ENCODE data around the gene ESF1. TPM values are rescaled to one million over a fixed set of nuclear protein-coding genes. Genes with fewer than 3 reads are reported as not detected.

The ESF1 gene
- total and polyA plus RNA-seq, 9 of the 15 experiments (the other 6 are each of a cell fraction or from before 2014, with no cell fraction given): 7.0 to 30.4 (median 18.6) TPM

DNA sequence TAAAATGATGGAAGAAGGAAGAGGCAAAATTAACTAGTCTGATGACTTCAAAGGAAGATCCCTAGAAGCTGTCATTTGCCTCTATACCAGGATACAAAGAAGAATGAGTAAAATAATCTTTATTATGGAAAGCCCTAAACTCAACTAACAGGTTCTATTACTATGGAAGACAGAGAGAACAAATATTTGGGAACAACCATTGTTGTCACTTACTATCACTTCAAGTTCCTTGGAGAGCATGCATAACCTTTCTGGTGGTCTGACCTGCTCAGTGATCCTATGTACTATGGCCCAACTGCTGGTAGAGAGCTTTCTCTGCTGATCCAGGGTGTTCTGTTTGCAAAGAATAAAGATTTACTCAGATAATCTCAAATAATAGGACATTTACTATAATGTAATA is 83.2 kb downstream of the ESF1 start:
- no peaks in the 10 kb centered on the region for H3K9me1 ChIP-seq (ENCODE audit: control insufficient read depth, insufficient read depth, low read length)
- intact Hi-C loops (cut with micrococcal nuclease) (loop anchor here (10.0 kb wide), 2 partner anchors 87 to 377 kb away; no protein-coding TSS in a partner anchor), in situ Hi-C loops (cut with MboI) (no loop called here)
- no peak overlapping the region for H3K4me2 ChIP-seq (ENCODE audit: insufficient read depth, low read length)
- no TSS peak for BruUV-seq (replicated peaks)
- no peak for ATAC-seq
- H3K27ac ChIP-seq (ENCODE audit: extremely low read depth, low read depth, low read length): no peak overlapping the region
- ChIA-PET CTCF (ENCODE audit: low intra/inter-chr PET ratio) (no interaction called here), POLR2A (no interaction called here)
- no peaks in the 10 kb centered on the region for H4K20me1 ChIP-seq (replicated peaks; ENCODE audit: control insufficient read depth, insufficient read depth, low read length)
- no peaks in the 10 kb centered on the region for H3K4me1 ChIP-seq (replicated peaks in 1 of 2; ENCODE audit: control insufficient read depth in 2 of 2, insufficient read depth in 2 of 2, low read length in 2 of 2)
- H3K9ac ChIP-seq (ENCODE audit: insufficient read depth in 1 of 2, low read depth in 2 of 2, low read length in 2 of 2): no peak overlapping the region
- H3K36me3 ChIP-seq (ENCODE audit: control insufficient read depth, insufficient read depth, low read length): no peaks in the 10 kb centered on the region
- no peak for DNase-seq (ENCODE audit: extremely low read depth in 1 of 4, low spot score in 3 of 4)
- H3K27me3 ChIP-seq (ENCODE audit: control insufficient read depth in 2 of 2, insufficient read depth in 2 of 2, low read length in 2 of 2): no peaks in the 10 kb centered on the region
- FAIRE-seq: no peak
- TF ChIP-seq, protein P1, sequence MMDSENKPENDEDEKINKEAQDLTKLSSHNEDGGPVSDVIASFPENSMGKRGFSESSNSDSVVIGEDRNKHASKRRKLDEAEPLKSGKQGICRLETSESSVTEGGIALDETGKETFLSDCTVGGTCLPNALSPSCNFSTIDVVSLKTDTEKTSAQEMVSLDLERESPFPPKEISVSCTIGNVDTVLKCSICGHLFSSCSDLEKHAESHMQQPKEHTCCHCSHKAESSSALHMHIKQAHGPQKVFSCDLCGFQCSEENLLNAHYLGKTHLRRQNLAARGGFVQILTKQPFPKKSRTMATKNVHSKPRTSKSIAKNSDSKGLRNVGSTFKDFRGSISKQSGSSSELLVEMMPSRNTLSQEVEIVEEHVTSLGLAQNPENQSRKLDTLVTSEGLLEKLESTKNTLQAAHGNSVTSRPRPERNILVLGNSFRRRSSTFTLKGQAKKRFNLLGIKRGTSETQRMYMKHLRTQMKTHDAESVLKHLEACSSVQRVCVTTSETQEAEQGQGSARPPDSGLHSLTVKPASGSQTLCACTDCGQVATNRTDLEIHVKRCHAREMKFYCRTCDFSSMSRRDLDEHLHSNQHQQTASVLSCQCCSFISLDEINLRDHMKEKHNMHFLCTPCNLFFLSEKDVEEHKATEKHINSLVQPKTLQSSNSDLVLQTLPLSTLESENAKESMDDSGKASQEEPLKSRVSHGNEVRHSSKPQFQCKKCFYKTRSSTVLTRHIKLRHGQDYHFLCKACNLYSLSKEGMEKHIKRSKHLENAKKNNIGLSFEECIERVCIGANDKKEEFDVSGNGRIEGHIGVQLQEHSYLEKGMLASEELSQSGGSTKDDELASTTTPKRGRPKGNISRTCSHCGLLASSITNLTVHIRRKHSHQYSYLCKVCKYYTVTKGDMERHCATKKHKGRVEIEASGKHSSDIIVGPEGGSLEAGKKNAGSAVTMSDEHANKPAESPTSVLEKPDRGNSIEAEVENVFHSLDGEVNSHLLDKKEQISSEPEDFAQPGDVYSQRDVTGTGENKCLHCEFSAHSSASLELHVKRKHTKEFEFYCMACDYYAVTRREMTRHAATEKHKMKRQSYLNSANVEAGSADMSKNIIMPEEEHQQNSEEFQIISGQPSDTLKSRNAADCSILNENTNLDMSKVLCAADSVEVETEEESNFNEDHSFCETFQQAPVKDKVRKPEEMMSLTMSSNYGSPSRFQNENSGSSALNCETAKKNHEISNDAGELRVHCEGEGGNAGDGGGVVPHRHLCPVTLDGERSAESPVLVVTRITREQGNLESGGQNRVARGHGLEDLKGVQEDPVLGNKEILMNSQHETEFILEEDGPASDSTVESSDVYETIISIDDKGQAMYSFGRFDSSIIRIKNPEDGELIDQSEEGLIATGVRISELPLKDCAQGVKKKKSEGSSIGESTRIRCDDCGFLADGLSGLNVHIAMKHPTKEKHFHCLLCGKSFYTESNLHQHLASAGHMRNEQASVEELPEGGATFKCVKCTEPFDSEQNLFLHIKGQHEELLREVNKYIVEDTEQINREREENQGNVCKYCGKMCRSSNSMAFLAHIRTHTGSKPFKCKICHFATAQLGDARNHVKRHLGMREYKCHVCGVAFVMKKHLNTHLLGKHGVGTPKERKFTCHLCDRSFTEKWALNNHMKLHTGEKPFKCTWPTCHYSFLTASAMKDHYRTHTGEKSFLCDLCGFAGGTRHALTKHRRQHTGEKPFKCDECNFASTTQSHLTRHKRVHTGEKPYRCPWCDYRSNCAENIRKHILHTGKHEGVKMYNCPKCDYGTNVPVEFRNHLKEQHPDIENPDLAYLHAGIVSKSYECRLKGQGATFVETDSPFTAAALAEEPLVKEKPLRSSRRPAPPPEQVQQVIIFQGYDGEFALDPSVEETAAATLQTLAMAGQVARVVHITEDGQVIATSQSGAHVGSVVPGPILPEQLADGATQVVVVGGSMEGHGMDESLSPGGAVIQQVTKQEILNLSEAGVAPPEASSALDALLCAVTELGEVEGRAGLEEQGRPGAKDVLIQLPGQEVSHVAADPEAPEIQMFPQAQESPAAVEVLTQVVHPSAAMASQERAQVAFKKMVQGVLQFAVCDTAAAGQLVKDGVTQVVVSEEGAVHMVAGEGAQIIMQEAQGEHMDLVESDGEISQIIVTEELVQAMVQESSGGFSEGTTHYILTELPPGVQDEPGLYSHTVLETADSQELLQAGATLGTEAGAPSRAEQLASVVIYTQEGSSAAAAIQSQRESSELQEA (IDR thresholded peaks at IDR 0.05; ENCODE audit: low read depth): no peak
- TF ChIP-seq, protein P2, sequence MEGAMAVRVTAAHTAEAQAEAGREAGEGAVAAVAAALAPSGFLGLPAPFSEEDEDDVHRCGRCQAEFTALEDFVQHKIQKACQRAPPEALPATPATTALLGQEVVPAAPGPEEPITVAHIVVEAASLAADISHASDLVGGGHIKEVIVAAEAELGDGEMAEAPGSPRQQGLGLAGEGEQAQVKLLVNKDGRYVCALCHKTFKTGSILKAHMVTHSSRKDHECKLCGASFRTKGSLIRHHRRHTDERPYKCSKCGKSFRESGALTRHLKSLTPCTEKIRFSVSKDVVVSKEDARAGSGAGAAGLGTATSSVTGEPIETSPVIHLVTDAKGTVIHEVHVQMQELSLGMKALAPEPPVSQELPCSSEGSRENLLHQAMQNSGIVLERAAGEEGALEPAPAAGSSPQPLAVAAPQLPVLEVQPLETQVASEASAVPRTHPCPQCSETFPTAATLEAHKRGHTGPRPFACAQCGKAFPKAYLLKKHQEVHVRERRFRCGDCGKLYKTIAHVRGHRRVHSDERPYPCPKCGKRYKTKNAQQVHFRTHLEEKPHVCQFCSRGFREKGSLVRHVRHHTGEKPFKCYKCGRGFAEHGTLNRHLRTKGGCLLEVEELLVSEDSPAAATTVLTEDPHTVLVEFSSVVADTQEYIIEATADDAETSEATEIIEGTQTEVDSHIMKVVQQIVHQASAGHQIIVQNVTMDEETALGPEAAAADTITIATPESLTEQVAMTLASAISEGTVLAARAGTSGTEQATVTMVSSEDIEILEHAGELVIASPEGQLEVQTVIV (CRISPR knock-in tag; IDR thresholded peaks at IDR 0.05; ENCODE audit: borderline replicate concordance): no peak
- H2AFZ ChIP-seq (ENCODE audit: low read depth, low read length): no peak overlapping the region
- no peak overlapping the region for H3K4me3 ChIP-seq
- H3K79me2 ChIP-seq (ENCODE audit: control insufficient read depth, insufficient read depth, low read length): no peaks in the 10 kb centered on the region
- H3K9me3 ChIP-seq (replicated peaks; ENCODE audit: control insufficient read depth, insufficient read depth, low read depth, low read length): no peaks in the 10 kb centered on the region

Measured in K562 (cell line).